Common myeloid progenitor, CD34-positive (primary cell): ENCODE data around the gene GLIPR2.

Source experiments
- CTCF ChIA-PET: fragments of 350-600 bp; sonication (Branson Sonifier 250); formaldehyde crosslinking; loops from one replicate; lab custom pipeline; 2021; ENCODE audit warnings: antibody characterized with exemption; lab: Charles Lee
- POLR2A ChIA-PET: fragments of 350-600 bp; sonication (Branson Sonifier 250); formaldehyde crosslinking; loops from one replicate; lab custom pipeline; 2021; ENCODE audit warnings: antibody characterized with exemption; lab: Charles Lee
- DNase-seq, 3 donors: peaks; one replicate each; pipeline versions ENCODE4 v3.0.0 to v3.0.0-alpha.2; 2013
- H3K27ac ChIP-seq, 2 experiments: 1 replicate in 1 of 2; 2 replicates in 1 of 2; pipeline ENCODE4 v1.7.0; 2013; ENCODE audit warnings: inconsistent platforms in 2 of 2, low read length in 2 of 2, mild to moderate bottlenecking in 2 of 2, low read depth in 1 of 2, moderate library complexity in 1 of 2; ENCODE audit not compliant: severe bottlenecking in 2 of 2, insufficient read depth in 1 of 2, poor library complexity in 1 of 2
- H3K27me3 ChIP-seq, 5 experiments: replicated peaks in 2 of 5; 1 replicate in 3 of 5; 2 replicates in 2 of 5; pipeline versions ENCODE4 v1.6.1 to v1.7.0; 2013; ENCODE audit warnings: low read length in 4 of 5, mild to moderate bottlenecking in 2 of 5, moderate library complexity in 2 of 5, inconsistent platforms in 1 of 5; ENCODE audit not compliant: insufficient read depth in 5 of 5, control insufficient read depth in 4 of 5
- H3K36me3 ChIP-seq, 4 experiments: 1 replicate in 2 of 4; 2 replicates in 2 of 4; pipeline versions ENCODE4 v1.6.1 to v1.7.0; 2013; ENCODE audit warnings: low read length in 3 of 4, control low read depth in 1 of 4, mild to moderate bottlenecking in 1 of 4; ENCODE audit not compliant: control insufficient read depth in 4 of 4, insufficient read depth in 4 of 4
- H3K4me1 ChIP-seq, 4 experiments: 1 replicate in 3 of 4; 2 replicates in 1 of 4; pipeline versions ENCODE4 v1.6.1 to v1.7.1; 2013; ENCODE audit warnings: low read length in 3 of 4, mild to moderate bottlenecking in 3 of 4, control low read depth in 1 of 4, inconsistent platforms in 1 of 4, moderate library complexity in 1 of 4; ENCODE audit not compliant: control insufficient read depth in 4 of 4, insufficient read depth in 4 of 4; ENCODE audit errors: control extremely low read depth in 1 of 4
- H3K4me3 ChIP-seq, 7 experiments: 1 replicate in 4 of 7; 2 replicates in 3 of 7; pipeline versions ENCODE4 v1.5.1 to v1.7.0; 2013; ENCODE audit warnings: mild to moderate bottlenecking in 7 of 7, low read length in 6 of 7, moderate library complexity in 6 of 7, inconsistent platforms in 2 of 7, low read depth in 2 of 7, control low read depth in 1 of 7; ENCODE audit not compliant: insufficient read depth in 4 of 7, control insufficient read depth in 1 of 7; ENCODE audit errors: extremely low read depth in 1 of 7
- H3K9me3 ChIP-seq, 5 experiments: 1 replicate in 4 of 5; 2 replicates in 1 of 5; pipeline versions ENCODE4 v1.6.1 to v1.7.1; 2013; ENCODE audit warnings: low read length in 4 of 5, mild to moderate bottlenecking in 2 of 5, inconsistent platforms in 1 of 5, low read depth in 1 of 5, moderate library complexity in 1 of 5; ENCODE audit not compliant: control insufficient read depth in 4 of 5, insufficient read depth in 2 of 5; ENCODE audit errors: control extremely low read depth in 1 of 5
- WGBS: methylation state at CpG from one replicate; pipeline ENCODE4 v1.1.5; 2013; ENCODE audit not compliant: insufficient coverage; 5-methylcytosine and 5-hydroxymethylcytosine counted together

GLIPR2 gene

DNA sequence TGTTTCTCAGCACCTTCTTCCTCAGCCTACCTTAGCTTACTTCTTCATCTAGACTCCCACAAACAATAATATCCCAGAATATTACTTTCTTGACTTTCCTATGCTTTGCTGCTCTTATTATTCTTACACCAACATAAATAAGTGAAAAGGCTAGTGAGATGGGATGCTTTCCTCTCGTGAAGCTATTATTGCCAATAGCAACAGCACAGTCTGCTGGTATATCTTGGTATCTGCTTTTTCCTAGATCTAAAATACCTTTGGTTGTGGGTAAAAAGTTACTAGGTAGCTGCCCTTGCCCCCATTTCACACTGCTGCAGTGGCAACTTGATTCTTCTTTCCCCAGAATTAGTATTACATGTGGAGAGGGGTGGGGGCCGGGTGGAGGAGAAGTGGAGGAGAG lies 26.1 kb upstream of the GLIPR2 start:
- Histone ChIP-seq H3K27ac (no peak overlapping the region), H3K36me3 (peaks cover 0 to 5% (median 0%) of the 10 kb centered on the region in 4 experiments), H3K4me1 (no peaks in the 10 kb centered on the region), H3K27me3 (no peaks in the 10 kb centered on the region), H3K9me3 (no peaks in the 10 kb centered on the region), H3K4me3 (no peak overlapping the region)
- ChIA-PET CTCF (interaction anchor here (0.7 to 8.4 kb wide), 6 partner anchors 8 to 59 kb away, joined by 3 to 74 read pairs (median 3); partner anchors contain the start of gene CCIN), POLR2A (no interaction called here)
- no CpG with 5 or more reads among the region's 2 CpGs for WGBS
- no peak for DNase-seq

DNA sequence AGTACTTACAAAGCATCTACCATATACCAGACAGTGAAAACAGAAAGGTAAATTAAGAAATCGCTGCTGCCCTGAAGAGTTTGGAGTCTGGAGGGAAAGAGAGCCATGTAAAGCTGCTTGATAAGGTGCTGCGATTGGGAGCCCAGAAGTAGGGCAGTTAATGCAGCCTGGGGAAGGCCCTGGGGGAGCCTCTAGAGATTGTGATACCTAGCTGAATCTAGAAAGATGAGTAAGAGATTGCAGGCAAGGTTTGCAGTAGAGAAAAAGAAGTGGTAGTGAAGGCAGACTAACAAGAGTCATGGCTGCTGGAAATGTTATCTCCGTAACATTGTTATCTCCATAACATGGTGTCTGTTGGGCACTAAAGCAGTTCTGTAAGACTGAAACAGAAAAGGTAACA lies 24.0 kb upstream of the GLIPR2 start:
- Histone ChIP-seq H3K27ac (no peak overlapping the region), H3K4me1 (no peaks in the 10 kb centered on the region), H3K9me3 (no peaks in the 10 kb centered on the region), H3K27me3 (no peaks in the 10 kb centered on the region), H3K36me3 (peaks cover 0 to 7% (median 2%) of the 10 kb centered on the region in 4 experiments), H3K4me3 (no peak overlapping the region)
- CTCF ChIA-PET, result interaction anchor here (0.9 to 8.4 kb wide), 5 partner anchors 10 to 218 kb away, joined by 3 to 74 read pairs (median 5); no protein-coding TSS in a partner anchor
- WGBS, result 90% methylated on average over 3 of the region's 3 CpGs
- POLR2A ChIA-PET, result interaction anchor here (1.1 kb wide), 1 partner anchor 65 kb away, joined by 4 read pairs; no protein-coding TSS in a partner anchor
- no peak for DNase-seq

DNA sequence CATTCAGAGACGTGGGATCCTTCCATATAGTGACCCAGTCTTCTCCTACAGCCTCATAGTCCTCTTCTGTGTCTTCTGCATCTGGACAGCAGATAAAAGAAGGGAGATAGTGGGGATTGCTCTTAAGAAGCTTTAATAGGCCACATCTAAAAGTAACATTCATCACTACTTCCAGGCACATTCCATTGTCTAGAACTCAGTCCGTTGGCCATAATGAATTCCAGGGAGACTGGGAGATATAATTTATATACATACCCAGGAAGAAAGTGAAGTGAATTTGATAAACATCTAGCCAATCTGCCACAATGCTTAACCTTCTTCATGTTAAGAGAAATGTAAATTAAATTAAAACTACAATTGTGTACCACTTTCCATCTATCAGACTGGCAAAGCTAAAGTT lies 22.5 kb upstream of the GLIPR2 start:
- Histone ChIP-seq H3K9me3 (no peaks in the 10 kb centered on the region), H3K4me1 (no peaks in the 10 kb centered on the region), H3K27me3 (no peaks in the 10 kb centered on the region), H3K4me3 (no peak overlapping the region), H3K27ac (no peak overlapping the region), H3K36me3 (peaks cover 0 to 11% (median 1%) of the 10 kb centered on the region in 4 experiments)
- CTCF ChIA-PET, result interaction anchor here (0.7 to 8.4 kb wide), 5 partner anchors 12 to 53 kb away, joined by 3 to 74 read pairs (median 5); partner anchors contain the start of gene GLIPR2
- WGBS, result no CpG with 5 or more reads among the region's 2 CpGs
- no peak for DNase-seq
- POLR2A ChIA-PET, result no interaction called here

DNA sequence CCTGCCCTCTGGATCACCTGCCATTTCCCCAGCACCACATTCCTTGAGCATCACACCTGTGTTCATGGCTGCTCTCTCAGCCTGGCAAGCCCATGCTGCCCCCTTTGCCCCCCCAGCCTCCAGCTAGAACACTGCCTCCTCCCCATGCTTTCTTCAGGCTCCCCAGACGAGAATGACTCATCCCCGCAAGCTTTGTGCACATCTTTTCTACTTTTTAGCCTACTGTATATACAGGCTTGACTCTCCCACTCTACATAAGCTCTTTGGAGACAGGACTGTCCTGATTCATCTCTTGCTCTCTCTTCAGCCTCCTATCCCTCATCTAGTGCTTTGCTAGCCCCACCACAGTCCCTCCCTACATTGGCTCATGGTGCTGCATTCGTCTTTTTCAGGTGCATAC lies 19.9 kb upstream of the GLIPR2 start:
- H3K9me3 ChIP-seq, result no peaks in the 10 kb centered on the region
- WGBS, result 95% methylated on average over 2 of the region's 3 CpGs
- no peaks in the 10 kb centered on the region for H3K27me3 ChIP-seq
- H3K4me1 ChIP-seq, result no peaks in the 10 kb centered on the region
- no peak overlapping the region for H3K27ac ChIP-seq
- CTCF ChIA-PET, result interaction anchor here (1.2 to 8.4 kb wide), 4 partner anchors 15 to 95 kb away, joined by 3 to 74 read pairs (median 10); no protein-coding TSS in a partner anchor
- POLR2A ChIA-PET, result interaction anchor here (0.9 kb wide), 1 partner anchor 1457 kb away, joined by 3 read pairs; no protein-coding TSS in a partner anchor
- H3K36me3 ChIP-seq, result peaks cover 0 to 11% (median 1%) of the 10 kb centered on the region in 4 experiments
- no peak overlapping the region for H3K4me3 ChIP-seq
- no peak for DNase-seq

DNA sequence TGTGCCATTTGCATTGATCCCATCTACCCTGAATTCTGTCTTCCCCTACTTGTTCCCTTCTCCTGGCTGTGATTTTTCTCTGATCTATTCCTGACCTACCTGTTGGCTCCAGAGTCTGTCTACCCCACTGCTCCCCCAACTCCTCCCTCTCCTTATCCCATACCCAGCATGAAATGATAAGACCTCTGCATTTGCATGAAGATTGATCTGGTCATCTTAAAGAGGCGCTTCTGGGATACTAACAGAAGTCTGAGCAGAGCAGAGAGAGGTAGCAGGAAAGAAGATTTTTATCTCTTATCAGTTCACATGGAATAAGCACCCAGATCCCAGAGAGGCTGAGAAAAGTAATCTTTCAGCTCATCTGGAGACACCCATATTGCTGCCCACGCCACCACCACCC lies 18.3 kb upstream of the GLIPR2 start:
- H3K27me3 ChIP-seq, result no peaks in the 10 kb centered on the region
- ChIA-PET CTCF (interaction anchor here (1.1 to 1.5 kb wide), 2 partner anchors 8 to 10 kb away, joined by 3 to 4 read pairs; no protein-coding TSS in a partner anchor), POLR2A (no interaction called here)
- DNase-seq, result no peak
- H3K4me3 ChIP-seq, result no peak overlapping the region
- no peaks in the 10 kb centered on the region for H3K4me1 ChIP-seq
- WGBS, result 100% methylated on average over 2 of the region's 2 CpGs
- H3K27ac ChIP-seq, result no peak overlapping the region
- H3K36me3 ChIP-seq, result peaks cover 0 to 11% (median 4%) of the 10 kb centered on the region in 4 experiments
- H3K9me3 ChIP-seq, result no peaks in the 10 kb centered on the region

DNA sequence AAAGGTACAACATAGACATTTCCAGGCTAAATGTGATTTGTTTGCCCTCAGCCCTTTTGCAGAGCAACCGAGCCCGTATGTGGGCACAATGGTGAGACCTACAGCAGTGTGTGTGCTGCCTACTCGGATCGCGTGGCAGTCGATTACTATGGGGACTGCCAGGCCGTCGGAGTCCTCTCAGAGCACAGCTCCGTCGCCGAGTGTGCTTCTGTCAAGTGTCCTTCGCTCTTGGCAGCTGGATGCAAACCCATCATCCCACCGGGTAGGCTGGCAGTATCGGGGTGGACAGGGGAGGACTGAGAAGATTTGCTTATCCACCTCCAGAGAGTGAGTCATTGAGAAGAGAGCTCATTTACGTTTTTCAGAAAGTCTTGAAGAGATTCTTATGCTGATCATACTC lies 17.8 kb upstream of the GLIPR2 start:
- H3K36me3 ChIP-seq, result peaks cover 0 to 11% (median 4%) of the 10 kb centered on the region in 4 experiments
- H3K4me3 ChIP-seq, result no peak overlapping the region
- POLR2A ChIA-PET, result no interaction called here

DNA sequence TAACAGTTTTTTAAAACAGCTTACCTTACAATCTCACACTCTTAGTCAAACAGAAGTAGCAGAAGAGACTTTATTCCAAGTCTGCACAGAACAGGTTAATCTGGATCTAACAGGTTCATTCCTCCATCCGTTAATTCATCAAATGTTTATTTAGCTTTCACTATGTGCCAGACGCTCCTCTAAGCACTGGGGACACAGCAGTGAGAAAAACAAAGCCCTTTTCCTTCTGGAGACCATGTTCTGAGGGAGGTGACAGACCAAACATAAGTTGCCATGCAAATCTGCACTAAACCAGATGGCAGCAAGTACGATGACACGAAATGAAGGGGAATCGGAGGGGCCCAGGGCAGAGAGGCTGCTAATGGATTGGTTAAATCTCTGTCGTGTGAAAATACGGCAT lies 17.1 kb upstream of the GLIPR2 start:
- CTCF ChIA-PET, result interaction anchor here (1.1 to 1.4 kb wide), 3 partner anchors 9 to 18 kb away, joined by 3 read pairs; no protein-coding TSS in a partner anchor
- Histone ChIP-seq H3K9me3 (no peaks in the 10 kb centered on the region), H3K27me3 (no peaks in the 10 kb centered on the region), H3K4me1 (no peaks in the 10 kb centered on the region), H3K27ac (no peak overlapping the region), H3K4me3 (no peak overlapping the region), H3K36me3 (peaks cover 0 to 11% (median 4%) of the 10 kb centered on the region in 4 experiments)
- WGBS, result no CpG with 5 or more reads among the region's 7 CpGs
- DNase-seq, result no peak
- POLR2A ChIA-PET, result no interaction called here

More for the DNA sequence above, 17.8 kb upstream of the GLIPR2 start:
- 98% methylated on average over 14 of the region's 15 CpGs for WGBS
- Histone ChIP-seq H3K4me1 (no peaks in the 10 kb centered on the region), H3K27me3 (no peaks in the 10 kb centered on the region), H3K27ac (no peak overlapping the region), H3K9me3 (no peaks in the 10 kb centered on the region)
- CTCF ChIA-PET, result interaction anchor here (1.1 to 1.2 kb wide), 2 partner anchors 8 to 11 kb away, joined by 3 read pairs; no protein-coding TSS in a partner anchor
- no peak for DNase-seq
